GM10266 (cell line): Measurements from ENCODE around the gene EME1.

Source experiments
- DNase-seq: peaks from one replicate; pipeline ENCODE4 v3.0.0; 2012; ENCODE audit errors: extremely low spot score
- CTCF ChIP-seq: IDR thresholded peaks from 2 replicates; pipeline ENCODE4 v1.5.1; 2012; ENCODE audit warnings: mild to moderate bottlenecking, low read depth; ENCODE audit not compliant: control insufficient read depth, insufficient read depth; ENCODE audit errors: missing control alignments

The EME1 gene

GRCh38 chr17:50375858-50376538, 3.0 kb downstream of the EME1 start:
- DNase-seq, result no peak
- no peak for TF ChIP-seq CTCF

DNA sequence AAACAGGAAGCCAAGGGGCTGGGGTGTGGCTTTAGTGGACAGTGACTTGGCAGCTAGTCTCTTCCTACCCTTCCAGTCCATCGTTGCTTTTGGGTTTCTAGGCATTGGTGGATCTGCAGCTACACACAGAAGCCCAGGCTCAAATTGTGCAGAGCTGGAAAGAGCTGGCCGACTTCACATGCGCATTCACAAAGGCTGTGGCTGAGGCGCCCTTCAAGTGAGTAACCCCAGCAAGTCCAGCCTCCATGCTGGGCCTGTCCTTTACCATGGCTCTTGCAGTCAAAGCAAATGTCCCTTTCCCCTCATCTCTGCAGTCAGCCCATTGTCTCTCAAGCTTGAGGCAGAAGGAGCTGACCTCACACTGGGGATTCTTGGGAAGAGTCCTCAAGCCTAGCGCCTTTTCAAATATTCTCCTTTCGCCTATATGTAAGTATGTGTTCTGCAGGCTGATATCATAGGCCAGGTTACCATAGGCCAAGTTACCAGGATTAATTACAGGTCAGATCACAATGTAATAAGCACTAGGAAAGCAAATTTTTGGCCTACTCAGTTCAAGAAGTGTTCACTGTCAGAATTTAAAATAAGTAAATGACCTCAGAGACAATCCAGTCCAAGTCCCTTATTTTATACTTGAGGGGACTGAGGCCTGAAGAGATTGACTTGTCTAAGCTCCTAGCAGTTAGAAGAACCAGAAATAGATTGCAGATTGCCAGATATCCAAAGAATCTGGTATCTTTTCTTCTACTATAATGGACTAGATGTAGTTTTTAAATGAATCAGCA, 6.5 kb downstream of the EME1 start:
- TF ChIP-seq CTCF, result no peak

GRCh38 chr17:50380369-50381259, 7.6 kb downstream of the EME1 start:
- no peak for DNase-seq
- TF ChIP-seq CTCF, result peak; percentile 20

More for the DNA sequence above, 6.5 kb downstream of the EME1 start:
- no peak for DNase-seq

- no peak for TF ChIP-seq CTCF
- no peak for DNase-seq
Observed at GRCh38 chr17:50381260-50381815, 8.3 kb downstream of the EME1 start.

GRCh38 chr17:50381920-50382319, 8.9 kb downstream of the EME1 start:
- TF ChIP-seq CTCF, result no peak
- no peak for DNase-seq

DNA sequence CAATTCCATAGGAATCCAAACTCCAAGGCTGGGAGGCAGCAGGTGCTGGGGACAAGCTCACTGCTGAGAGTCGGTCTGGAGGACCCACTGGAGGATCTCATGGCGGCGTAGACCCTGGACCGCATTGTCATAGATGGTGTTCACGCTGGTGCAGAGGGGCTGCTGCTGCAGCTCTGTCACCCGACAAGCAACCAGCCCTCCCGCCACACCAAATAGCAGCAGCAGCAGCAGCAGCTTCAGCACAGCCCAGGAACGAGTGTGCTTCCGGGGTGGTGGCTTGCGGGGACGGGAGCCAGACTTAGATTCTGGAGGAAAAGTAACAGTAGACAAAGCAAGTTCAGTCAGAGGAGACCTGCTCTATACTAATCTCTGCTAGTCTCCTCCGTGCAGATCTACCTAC, 9.9 kb downstream of the EME1 start:
- no peak for TF ChIP-seq CTCF
- no peak for DNase-seq

- TF ChIP-seq CTCF, result no peak
- no peak for DNase-seq
Observed at GRCh38 chr17:50386510-50386909, 13.5 kb downstream of the EME1 start.
